Stimulated activated naive CD8-positive, alpha-beta T cell treated with anti-CD3 and anti-CD28 coated beads, Interleukin-15, Interleukin-2, amounts not matched to agents 100 U/mL and 50 U/mL, for 24 hours (primary cell): ENCODE data around the gene ENPP7.

Experiments
- ATAC-seq: fragments of 150-1000 bp; cut with Tn5 transposase; one replicate; pipeline ENCODE4 v1.10.0; 2021
- DNase-seq: peaks from one replicate; pipeline ENCODE4 v3.0.0; 2021

The ENPP7 gene

DNA sequence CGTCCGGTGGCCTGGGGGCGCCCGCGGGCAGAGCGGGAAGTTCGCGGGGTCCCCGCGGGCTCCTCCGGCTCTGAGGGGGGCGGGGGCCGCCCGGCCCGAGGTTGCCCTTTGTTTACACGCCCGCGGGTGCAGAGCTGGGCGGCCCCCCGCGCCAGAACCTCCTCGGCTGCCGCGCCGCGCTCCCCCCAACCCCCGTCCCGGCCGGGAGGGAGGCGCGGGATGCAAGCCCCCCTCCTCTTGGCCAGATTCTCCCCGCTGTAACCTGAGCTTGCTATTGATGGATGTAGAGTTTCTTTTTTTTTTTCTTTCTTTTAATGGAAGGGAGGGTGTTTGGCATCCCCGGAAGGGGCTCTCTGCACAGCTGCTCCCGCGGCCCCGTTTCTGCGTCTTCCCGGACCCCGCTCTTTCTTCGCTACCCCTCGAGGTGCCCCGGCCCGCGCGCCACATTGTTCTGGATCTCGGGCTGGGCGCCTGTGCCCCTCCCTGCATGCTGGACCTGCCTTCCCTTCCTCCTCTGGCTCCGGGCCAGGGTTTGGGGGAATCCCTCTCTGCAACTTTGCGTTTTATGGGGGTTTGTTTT lies 47.9 kb downstream of the ENPP7 start:
- DNase-seq (peak; percentile 43), ATAC-seq (no peak)

- DNase-seq = no peak
- ATAC-seq = no peak
Observed at GRCh38 chr17:79779084-79779529, 48.4 kb downstream of the ENPP7 start.

GRCh38 chr17:79779661-79780365 lies 49.1 kb downstream of the ENPP7 start:
- DNase-seq (no peak), ATAC-seq (no peak)

GRCh38 chr17:79781012-79781650 lies 50.4 kb downstream of the ENPP7 start:
- ATAC-seq (no peak), DNase-seq (no peak)

DNA sequence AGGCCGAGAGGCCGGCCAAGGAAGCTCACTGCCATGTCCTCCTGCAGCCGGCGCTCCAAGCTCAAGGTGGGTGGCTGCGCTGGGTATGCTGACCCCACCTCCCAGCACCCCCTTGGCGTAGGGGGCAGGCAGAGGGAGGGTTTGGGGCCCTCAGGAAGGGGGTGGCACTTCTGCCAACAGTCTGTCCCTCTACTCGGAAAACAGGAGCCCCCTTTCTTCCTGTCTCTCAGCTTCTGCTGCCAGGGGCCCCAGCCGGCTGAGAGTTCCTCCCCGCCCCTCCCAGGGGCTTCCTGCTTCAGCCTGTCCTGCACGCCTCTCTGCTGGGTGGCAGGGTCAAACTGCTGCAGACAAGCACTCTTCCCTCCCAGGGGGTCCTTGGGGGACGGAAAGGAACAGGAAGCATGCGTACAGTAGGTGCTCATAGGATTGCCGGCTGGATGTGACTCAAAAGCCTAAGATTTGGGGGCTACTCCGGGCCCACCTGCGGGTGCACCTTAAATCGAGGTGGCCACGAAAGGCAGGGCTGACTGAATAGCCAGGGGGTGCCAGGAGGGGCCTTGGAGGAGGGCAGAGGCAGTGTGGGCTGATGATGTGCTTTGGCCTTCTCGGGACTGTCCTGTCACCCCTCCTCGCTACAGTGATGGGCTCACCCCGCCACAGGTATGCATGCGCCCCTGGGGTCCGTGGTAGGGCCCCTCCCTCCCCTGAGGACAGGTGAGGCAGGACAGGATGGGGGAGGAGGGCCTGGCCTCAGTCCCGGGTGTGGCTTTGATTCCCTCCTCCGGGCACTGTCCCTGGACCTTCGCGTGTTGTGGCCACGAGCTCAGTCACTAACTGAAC lies 51.2 kb downstream of the ENPP7 start:
- ATAC-seq = no peak
- no peak for DNase-seq

GRCh38 chr17:79783891-79784290 lies 53.1 kb downstream of the ENPP7 start:
- no peak for ATAC-seq
- no peak for DNase-seq

GRCh38 chr17:79784353-79785016 lies 53.7 kb downstream of the ENPP7 start:
- ATAC-seq (no peak), DNase-seq (no peak)

DNA sequence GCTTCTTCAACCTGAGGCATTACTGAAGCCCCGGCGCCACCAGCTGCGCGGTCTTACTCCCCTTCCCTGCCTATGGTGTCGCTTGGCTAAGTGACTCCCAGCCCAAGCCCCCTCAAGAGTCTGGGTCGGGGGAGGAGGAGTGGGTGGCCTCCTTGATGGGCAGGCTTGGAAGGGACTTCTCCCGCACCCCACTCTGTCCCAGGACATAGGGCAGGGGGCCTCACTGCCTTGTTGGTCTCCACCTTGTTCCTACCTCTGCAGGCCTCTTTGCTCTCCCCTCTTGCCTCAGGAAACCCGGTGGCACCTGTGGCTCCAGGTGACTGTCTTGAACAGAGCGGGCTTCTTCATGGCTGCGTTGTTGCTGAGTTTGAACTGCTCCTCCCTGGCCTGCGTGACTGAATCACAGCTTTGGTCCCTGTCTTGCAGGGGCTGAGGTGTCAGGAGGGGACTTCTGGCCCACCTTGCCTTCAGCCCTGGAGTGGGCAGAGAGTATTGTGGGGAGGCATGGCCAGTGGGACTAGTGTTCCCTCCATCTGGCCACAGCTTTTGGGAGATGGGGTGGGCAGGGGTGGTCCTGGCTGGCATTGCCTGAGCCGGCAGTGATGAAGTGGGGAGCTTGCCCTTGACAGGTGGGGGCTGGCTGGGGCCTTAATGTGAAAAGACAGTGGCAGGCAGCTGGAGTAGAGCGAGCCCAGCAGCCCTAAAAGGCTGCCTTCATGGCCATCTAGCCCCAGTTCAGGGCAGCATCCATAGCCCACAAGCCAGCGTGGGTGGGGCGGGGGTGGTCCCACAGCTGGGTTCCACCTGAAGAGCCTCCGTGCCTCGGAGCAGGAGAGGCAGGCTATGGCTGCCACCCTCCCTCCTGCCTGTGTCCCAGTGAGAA lies 54.5 kb downstream of the ENPP7 start:
- ATAC-seq = no peak
- DNase-seq = no peak

- no peak for ATAC-seq
- DNase-seq = no peak
Observed at GRCh38 chr17:79785900-79786810, 55.4 kb downstream of the ENPP7 start.

- ATAC-seq (no peak), DNase-seq (no peak)
Observed at GRCh38 chr17:79786930-79787643, 56.3 kb downstream of the ENPP7 start.

DNA sequence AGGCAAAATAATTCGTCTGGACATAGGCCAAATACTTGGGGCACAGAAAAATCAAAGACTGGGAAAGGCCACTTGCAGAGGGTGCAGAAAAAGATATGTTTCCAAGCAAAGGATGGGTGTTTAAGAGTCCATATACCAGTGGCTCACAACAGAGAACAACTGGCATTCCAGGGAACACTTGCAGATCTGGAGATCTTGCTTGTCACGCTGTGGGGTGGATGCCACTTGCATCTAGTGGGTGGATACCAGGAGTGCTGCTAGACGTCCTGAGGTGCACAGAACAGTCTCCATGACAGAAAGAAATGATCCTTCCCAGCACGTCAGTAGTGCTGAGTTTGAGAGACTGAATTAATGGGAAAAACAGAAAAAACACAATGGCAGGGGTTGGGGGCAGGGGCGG lies 57.7 kb downstream of the ENPP7 start:
- ATAC-seq (no peak), DNase-seq (no peak)

DNA sequence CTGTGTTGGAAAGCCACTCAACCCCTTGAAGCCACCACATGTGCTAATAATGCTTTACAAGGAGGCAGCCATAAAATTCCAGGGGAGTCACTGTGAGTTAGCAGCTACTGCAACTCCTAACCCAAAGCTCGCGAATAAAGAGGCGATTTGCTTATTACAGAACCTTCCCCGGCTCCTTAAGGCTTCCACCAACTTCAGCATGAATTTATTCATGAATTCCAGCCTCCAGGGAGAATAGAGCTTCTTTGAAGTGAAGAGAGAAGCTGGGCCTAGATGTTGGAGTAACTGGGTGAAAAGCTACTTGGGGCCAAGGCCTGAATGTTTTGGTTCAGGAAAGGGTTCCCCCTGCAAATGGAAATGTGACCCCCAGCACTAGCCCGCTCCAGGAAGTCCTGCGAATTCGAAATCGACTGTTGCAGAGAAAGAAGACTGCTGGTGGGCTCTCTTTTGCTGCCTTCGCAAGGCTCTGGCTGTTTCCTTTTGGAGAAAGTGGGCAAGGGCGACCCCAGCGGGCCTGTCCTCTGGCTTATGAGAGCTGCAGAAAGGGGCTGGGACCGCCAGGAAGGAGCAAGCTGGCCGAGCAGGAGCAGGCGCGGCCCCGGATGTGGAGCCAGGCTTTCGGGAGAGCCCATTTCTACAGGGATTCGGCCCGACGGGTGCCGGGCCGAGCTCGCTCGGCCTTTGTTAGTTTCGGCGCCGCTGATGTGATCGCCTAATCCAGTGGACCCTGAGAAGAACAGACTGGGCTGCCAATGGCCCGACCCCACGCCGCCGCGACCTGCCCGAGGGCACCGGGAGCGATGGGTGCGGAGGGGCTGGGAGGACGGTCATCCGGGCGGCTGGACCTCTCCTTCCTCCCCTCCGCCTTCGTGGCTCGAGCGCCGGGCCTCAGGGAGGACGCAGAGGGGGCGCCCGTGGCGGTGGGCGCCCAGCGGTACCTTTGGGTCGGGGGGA lies 58.5 kb downstream of the ENPP7 start:
- ATAC-seq = no peak
- DNase-seq = no peak

DNA sequence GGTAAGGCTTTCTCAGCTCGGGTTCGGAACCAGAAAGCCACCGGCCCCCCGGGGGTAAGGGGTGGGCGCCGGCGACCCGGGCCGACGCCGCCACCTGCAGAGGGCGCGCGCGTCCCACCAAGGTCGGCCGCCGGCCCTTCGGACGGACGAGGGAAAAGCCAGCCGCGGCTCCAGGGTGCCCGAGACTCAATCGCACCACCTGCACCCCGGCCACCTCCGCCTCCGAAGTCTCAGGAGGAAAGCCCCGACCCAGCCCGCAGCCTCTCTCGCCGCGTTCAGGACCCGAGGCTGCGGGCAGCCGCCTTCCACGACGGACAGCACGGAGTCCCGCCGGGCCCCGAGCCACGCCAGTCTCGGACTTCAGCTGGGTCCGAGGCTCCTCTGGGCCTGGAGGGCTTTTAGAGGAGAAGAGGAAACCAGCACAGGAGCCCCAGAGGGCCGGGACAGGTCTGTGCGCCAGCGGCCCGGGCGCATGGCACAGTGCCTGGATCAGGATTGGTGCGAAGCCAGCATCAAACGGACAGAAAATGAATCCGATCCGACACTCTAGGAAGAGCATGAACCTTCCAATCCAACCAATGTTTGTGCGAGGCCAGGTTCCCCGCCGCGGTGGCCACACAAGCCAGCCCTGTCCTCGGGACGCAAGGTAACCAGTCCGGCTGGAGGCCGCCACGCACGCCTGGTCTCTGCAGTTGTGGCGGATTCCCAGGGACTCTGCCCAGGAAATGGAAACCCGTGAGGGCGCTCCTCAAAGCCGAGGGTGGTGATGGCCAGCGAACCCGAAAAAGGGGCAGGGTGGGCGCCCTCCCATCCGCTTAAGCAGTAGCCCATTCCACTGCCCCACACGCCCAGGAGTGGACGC lies 59.4 kb downstream of the ENPP7 start:
- DNase-seq = peak; percentile 66
- ATAC-seq = no peak

DNA sequence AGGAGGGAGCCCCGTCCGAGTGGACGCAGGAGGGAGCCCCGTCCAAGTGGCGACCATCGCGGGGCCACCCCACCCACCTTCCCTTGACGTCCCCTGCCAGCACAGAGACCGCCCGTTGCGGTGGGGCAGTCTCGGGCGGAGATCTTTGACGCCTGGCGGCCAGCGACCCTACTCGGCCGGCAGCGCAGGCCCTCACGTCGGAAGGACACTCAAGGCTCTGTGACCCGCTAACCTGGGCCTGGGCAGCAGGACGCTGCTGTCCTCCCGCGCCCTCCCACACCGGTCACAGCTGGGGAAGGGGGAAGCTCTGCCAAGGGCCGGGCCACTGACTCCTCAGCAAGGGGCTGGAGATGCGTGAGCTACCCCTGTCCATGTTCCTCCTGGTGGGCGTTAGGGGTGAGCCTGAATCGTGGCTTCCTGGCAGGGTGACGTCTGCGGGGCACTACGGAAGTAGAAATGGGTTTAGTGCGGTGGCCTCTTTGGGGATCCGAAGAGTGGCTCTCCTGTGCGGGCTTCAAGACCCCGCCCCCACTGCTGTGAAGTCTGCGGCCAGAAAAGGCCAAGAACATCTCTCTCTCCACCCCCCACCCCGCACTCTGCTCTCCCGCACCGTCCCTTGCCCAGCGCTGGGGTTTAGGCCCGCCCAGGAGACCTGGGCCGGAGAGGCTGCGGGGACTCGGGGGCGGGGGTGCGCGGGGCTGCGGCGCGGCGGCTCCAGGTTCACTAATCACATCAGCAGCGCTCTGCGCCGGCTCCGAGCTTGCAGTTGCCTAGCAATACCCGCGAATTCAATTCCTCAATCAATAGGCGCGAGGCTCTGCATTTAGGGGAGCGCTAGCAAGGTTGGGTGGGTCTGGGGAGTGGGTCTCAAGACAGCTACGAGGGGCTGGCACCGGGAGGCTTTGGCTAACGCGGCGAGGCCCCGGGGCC lies 60.3 kb downstream of the ENPP7 start:
- DNase-seq (no peak), ATAC-seq (no peak)

GRCh38 chr17:79791735-79792161 lies 61.0 kb downstream of the ENPP7 start:
- DNase-seq (no peak), ATAC-seq (no peak)
